HG02588 (cell line): ENCODE results near the gene SETD7.

ENCODE experiments used
- ATAC-seq: cut with Tn5 transposase; IDR thresholded peaks from one replicate; pipeline ENCODE4 v1.9.1; 2021; ENCODE audit warnings: mild to moderate bottlenecking, moderate library complexity; ENCODE audit not compliant: unreplicated experiment

SETD7 gene

GRCh38 chr4:139556071-139556723 lies at the start of gene SETD7:
TSS of gene SETD7 (minus strand) at chr4:139556219. CDS start at chr4:139556137, 82 bp downstream.
- ATAC-seq = peak; percentile 25

- ATAC-seq = no peak
Observed at GRCh38 chr4:139605516-139605915, 49.5 kb upstream of the SETD7 start.

GRCh38 chr4:139603576-139604410 lies 47.8 kb upstream of the SETD7 start:
- ATAC-seq = no peak

DNA sequence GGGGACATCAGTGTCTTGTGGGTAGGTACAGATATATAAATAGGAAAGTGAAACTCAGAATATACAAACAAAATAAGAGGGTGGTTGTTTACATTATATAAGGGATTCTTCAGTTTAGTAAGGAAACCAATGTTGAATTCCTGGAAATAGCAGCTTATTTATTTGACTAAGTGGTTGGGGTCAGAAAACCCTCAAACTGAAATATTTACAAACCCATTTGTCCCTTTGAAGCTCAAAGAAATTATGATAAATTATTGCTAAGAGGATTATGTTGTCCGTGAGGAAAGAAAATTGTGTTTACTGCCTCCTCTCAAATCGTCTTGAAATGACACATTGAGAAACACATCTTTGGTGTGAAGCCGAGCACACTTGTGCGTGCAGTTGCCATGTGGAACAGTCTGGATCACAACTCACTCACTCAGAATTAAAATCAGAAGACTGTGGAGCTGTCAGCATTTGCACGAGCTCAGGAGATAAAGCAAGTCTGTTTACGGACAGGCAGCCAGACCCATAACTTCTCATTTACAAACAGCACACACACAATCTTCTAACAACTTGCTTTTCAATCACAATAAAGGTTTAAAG lies 46.8 kb upstream of the SETD7 start:
- ATAC-seq = no peak

DNA sequence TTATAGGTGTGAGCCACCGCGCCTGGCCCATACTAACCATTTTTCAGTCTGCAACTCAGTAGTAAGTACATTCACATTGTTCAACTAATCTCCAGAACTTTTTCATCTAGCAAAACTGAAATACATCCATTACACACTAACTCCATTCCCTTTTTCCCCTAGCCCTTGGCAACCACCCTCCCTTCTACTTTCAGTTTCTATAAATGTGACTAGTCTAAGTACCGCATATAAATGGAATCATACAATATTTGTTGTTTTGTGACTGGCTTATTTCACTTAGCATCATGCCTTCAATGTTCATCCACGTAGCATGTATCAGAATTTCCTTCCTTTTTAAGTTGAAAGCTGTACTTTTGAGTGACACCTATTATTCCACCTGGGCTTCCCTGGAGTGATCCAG lies 44.6 kb upstream of the SETD7 start:
- ATAC-seq = no peak

DNA sequence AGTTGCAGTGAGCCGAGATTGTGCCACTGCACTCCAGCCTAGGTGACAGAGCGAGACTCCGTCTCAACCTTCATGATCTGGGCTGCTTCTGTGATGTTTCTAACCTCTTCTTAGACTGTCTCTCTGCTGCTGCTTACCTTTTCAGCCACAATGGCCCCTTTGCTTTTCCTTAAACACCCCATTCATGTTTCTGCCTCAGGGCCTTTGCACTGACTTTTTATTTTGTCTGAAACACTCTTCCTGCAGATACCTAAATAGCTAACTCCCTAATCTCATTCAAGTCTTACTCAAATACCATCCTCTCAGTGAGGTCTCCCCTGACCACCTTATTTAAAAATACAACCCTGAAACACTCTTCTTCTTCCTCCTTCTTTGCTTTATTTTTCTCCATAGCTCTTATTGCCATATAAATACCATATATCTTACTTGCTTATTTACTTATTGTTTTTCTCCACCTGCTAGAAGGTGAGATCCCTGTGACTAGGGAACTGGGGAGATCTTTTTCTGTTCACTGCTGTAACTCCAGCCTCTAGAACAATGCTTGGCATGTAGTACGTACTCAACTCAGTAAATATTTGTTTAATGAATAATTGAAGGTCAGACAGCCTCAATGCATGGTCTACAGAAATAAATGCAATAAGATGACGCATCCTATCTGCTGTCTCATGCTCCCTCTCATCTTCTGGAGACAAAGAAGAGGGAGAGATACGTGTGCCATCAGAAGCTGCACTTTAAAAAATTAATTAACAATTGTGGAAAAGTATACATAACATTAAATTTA lies 43.8 kb upstream of the SETD7 start:
- ATAC-seq = no peak

GRCh38 chr4:139599076-139599475 lies 43.1 kb upstream of the SETD7 start:
- ATAC-seq = no peak

DNA sequence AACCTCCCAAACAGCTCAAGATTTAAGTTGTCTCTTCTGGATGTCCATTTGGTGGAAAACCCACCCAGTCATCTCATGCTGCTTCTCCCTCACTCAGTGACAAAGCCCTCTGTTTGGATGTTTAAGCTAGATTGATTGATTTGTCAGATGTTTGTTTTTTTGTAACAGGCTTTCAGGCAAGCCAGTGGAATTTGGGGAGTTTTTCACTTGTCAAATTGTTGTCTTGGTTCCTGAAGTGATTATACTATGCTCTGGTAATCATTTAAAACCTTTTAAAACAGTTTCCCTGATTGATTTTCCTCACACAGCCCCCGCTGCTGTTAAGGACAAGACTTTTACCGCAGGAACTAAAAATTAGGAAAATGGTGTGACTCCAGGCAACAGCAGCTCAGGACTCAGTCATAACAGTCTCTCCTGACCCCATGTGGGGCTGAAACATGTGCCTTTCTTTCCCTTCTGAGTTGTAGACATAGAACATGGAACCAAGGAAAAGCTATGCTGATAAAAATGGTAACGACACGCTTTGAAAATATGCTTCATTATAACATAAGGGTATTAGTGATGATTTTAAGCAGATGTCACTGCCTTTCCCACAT lies 40.8 kb upstream of the SETD7 start:
- ATAC-seq = no peak

- ATAC-seq = no peak
Observed at GRCh38 chr4:139596034-139596683, 40.1 kb upstream of the SETD7 start.

DNA sequence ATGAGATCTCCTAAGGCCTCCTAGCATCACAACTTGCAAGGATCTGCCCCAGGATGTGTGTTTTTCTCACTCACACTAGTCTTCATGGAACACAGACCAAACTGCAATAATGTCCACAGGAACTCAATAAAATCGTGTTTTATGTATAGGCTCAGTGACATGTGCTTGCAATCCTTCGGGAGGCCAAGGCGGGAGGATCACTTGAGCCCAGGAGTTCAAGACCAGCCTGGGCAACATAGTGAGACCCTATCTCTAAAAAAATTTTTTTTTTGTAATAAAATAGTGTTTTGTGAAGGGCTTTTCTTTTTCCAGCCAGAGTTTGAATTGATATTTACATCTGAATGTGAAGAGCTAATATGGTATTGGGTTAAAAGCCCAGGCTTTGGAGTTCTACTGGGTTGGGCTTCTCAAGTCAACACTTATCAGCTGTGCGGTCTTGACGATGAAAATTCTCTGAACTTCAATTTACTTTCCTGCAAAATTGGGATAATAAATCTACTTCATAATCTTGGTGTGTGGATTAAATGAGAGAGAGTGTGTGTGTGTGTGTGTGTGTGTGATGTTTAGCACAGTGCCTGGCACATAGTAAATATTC lies 38.7 kb upstream of the SETD7 start:
- ATAC-seq = no peak

- no peak for ATAC-seq
Observed at GRCh38 chr4:139593091-139593564, 37.1 kb upstream of the SETD7 start.

DNA sequence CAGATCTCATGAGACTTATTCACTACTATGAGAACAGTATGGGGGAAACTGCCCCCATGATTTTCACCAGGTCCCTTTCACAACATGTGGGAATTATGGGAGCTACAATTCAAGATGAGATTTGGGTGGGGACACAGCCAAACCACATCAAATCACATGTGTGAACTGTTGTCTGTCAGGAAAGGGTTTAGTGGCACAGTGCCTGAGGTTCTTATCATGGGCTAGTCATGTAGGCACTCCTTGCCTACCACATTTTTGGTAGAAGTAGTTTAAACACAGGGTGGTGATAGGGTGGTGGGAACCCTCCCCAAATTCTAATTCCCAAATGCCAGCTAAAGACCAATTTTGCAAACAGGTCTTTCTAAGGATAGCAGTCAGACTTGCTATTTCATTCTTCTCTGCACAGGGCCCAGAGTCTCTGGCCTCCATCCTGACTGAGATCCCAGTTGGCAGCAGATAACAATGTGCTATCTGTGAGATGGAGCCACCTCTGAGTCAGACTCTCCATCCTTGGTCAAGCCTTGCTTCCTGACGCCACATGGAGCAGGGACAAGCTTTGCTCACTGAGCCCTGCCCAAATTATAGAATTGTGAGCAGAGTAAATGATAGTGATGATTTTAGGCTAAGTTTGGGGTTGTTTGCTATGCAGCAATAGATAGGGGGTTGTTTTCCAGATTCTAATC lies 33.5 kb upstream of the SETD7 start:
- no peak for ATAC-seq

- no peak for ATAC-seq
Observed at GRCh38 chr4:139587446-139587845, 31.4 kb upstream of the SETD7 start.

DNA sequence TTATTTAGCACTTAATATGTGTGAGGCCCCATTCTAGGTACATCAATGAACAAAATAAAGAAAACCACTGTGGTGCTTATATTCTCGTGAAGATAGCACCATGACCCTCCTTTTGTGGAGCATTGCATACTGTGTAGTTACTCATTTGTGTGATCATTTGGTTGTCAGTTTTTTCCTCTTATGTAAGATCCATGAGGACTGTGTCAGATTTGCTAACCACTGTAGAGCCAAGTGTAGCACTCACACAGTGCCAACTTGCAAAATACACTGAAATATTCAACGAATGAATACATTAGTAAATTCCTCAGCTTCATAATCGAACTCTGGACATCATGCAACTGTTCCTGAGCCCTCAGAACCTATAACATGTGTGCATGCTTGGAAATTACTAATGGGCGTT lies 29.5 kb upstream of the SETD7 start:
- no peak for ATAC-seq

DNA sequence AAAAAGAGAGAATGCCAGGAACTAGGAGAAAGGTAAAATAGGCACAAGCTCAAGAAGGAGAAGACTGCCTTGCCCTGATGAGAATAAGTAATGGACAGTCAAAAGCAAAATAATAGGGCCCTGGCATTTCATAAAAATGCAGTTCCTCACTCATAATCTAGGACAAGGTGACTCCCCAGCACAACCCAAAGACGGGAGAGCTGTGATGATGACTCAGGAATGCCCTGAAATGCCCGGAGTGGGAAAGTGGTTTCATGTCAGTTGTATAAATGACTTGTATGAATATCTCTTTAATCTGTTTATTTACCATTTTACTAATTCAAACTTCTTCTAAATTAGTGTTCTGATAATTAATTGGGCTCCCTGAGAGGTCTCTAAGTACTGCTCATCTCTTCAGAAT lies 28.8 kb upstream of the SETD7 start:
- no peak for ATAC-seq

- ATAC-seq = no peak
Observed at GRCh38 chr4:139584013-139584412, 28.0 kb upstream of the SETD7 start.

DNA sequence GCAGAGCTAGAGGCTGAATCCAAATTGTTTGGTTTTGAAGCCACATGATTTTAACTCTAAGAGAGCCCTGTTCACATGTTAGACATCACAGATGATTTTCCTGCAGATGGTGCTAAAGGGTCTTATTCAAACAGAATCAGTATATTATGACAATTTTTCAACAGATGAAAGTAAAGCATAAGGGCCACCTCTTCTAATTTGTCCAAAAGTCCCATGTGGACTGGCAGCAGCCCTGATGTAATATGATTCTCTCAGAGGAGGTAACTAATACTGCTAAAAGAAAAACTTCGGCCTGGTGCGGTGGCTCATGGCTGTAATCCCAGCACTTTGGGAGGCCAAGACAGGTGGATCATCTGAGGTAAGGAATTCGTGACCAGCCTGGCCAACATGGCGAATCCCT lies 26.0 kb upstream of the SETD7 start:
- no peak for ATAC-seq

DNA sequence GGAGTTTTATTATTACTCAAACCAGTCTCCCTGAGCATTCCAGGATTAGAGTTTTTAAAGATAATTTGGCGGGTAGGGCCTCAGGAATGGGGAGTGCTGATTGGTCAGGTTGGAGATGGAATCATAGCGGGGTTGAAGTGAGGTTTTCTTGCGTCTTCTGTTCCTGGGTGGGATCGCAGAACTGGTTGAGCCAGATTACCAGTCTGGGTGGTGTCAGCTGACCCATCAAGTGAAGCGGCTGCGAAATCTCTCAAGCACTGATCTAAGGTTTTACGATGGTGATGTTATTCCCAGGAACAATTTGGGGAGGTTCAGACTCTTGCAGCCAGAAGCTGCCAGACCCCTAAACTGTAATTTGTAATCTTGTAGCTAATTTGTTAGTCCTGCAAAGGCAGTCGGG lies 25.1 kb upstream of the SETD7 start:
- no peak for ATAC-seq

- no peak for ATAC-seq
Observed at GRCh38 chr4:139576219-139576618, 20.2 kb upstream of the SETD7 start.
